Measurements from ENCODE around the gene GBP6.

DNA sequence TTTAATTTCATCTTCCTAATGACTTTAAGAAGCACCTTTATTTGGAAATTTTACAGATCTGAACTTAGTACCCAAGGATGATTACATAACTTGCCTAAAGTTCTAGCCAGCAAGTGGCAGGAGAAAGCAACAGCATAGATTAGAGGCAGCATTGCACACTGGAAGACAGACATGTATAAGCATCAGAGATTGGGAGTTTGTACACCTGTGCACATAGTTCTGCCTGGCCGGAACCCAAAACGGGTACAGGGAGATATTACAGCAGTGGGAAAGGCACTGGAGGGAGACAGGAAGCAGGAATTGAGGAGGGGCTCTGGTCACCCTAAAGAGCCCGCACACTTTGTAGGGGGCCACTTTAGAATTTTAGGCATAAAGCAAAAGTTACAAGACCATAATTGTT, 19.3 kb downstream of the GBP6 start:
- TF ChIP-seq, protein P1, sequence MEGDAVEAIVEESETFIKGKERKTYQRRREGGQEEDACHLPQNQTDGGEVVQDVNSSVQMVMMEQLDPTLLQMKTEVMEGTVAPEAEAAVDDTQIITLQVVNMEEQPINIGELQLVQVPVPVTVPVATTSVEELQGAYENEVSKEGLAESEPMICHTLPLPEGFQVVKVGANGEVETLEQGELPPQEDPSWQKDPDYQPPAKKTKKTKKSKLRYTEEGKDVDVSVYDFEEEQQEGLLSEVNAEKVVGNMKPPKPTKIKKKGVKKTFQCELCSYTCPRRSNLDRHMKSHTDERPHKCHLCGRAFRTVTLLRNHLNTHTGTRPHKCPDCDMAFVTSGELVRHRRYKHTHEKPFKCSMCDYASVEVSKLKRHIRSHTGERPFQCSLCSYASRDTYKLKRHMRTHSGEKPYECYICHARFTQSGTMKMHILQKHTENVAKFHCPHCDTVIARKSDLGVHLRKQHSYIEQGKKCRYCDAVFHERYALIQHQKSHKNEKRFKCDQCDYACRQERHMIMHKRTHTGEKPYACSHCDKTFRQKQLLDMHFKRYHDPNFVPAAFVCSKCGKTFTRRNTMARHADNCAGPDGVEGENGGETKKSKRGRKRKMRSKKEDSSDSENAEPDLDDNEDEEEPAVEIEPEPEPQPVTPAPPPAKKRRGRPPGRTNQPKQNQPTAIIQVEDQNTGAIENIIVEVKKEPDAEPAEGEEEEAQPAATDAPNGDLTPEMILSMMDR (IDR thresholded peaks at IDR 0.05; ENCODE audit: insufficient read depth, low read depth, low read length): no peak
- TF ChIP-seq EZH2 (IDR thresholded peaks at IDR 0.05; ENCODE audit: insufficient read depth, low read length): no peak
